OCI-M2 (cell line): ENCODE data around the gene CFAP57.

Experiments used
- DNase-seq: peaks from one replicate; lab custom pipeline; 2025; ENCODE audit not compliant: unreplicated experiment; lab: John Stamatoyannopoulos, UW

Gene CFAP57

GRCh38 chr1:43293896-43294760 lies 122.0 kb downstream of the CFAP57 start:
- DNase-seq, result no peak

GRCh38 chr1:43294761-43295160 lies 122.6 kb downstream of the CFAP57 start:
- DNase-seq, result no peak

GRCh38 chr1:43296207-43296606 lies 124.1 kb downstream of the CFAP57 start:
- no peak for DNase-seq

- no peak for DNase-seq
Measured at GRCh38 chr1:43298055-43298454, 125.9 kb downstream of the CFAP57 start.

- DNase-seq, result no peak
Measured at GRCh38 chr1:43299101-43299500, 127.0 kb downstream of the CFAP57 start.

GRCh38 chr1:43300378-43301094 lies 128.4 kb downstream of the CFAP57 start, which contains the start of gene TIE1:
TIE1 (plus strand) TSS chr1:43300982; CDS start chr1:43301072, 90 bp downstream.
- DNase-seq, result no peak

GRCh38 chr1:43302201-43302600 lies 130.1 kb downstream of the CFAP57 start:
- DNase-seq, result no peak

- no peak for DNase-seq
Measured at GRCh38 chr1:43302721-43303470, 130.8 kb downstream of the CFAP57 start.

- DNase-seq, result no peak
Measured at GRCh38 chr1:43303471-43304313, 131.6 kb downstream of the CFAP57 start.
